Stimulated activated CD4-positive, alpha-beta T cell treated with anti-CD3 and anti-CD28 coated beads, Interleukin-4, amount 100 ng/mL, for 24 hours (primary cell): ENCODE measurements around the gene MACROH2A1.

Experiments
- DNase-seq: peaks from one replicate; pipeline ENCODE4 v3.0.0-alpha.2; 2020

Gene MACROH2A1

GRCh38 chr5:135435467-135436330, 36.7 kb upstream of the MACROH2A1 start:
- no peak for DNase-seq

- DNase-seq: no peak
Measured at GRCh38 chr5:135434591-135435466, 35.8 kb upstream of the MACROH2A1 start.

GRCh38 chr5:135433681-135434426, 34.8 kb upstream of the MACROH2A1 start:
- no peak for DNase-seq

- DNase-seq: no peak
Measured at GRCh38 chr5:135432113-135432512, 33.1 kb upstream of the MACROH2A1 start.

- no peak for DNase-seq
Measured at GRCh38 chr5:135430135-135430437, 31.1 kb upstream of the MACROH2A1 start.

- no peak for DNase-seq
Measured at GRCh38 chr5:135429301-135430134, 30.5 kb upstream of the MACROH2A1 start.

GRCh38 chr5:135428586-135428985, 29.6 kb upstream of the MACROH2A1 start:
- DNase-seq: no peak

GRCh38 chr5:135426102-135427082, 27.4 kb upstream of the MACROH2A1 start:
- peak; percentile 26 for DNase-seq

- no peak for DNase-seq
Measured at GRCh38 chr5:135425641-135426040, 26.6 kb upstream of the MACROH2A1 start.

GRCh38 chr5:135423846-135424168, 24.8 kb upstream of the MACROH2A1 start:
- DNase-seq: no peak

- DNase-seq: no peak
Measured at GRCh38 chr5:135423146-135423845, 24.3 kb upstream of the MACROH2A1 start.

- no peak for DNase-seq
Measured at GRCh38 chr5:135422419-135422818, 23.4 kb upstream of the MACROH2A1 start.

- DNase-seq: no peak
Measured at GRCh38 chr5:135417083-135417482, 18.1 kb upstream of the MACROH2A1 start.

GRCh38 chr5:135405082-135405481, 6.1 kb upstream of the MACROH2A1 start:
- no peak for DNase-seq

- DNase-seq: no peak
Measured at GRCh38 chr5:135402031-135402430, 3.0 kb upstream of the MACROH2A1 start.

GRCh38 chr5:135400866-135401265, 1.8 kb upstream of the MACROH2A1 start:
- no peak for DNase-seq

GRCh38 chr5:135399794-135400542, 937 bp upstream of the MACROH2A1 start:
- no peak for DNase-seq

- DNase-seq: peak; percentile 45
Measured at GRCh38 chr5:135398160-135398854, 724 bp downstream of the MACROH2A1 start.

GRCh38 chr5:135397084-135397483, 1.9 kb downstream of the MACROH2A1 start:
- DNase-seq: no peak
